K562 (cell line): Measurements from ENCODE around the gene EXOSC1. TPM values are rescaled to one million over a fixed set of nuclear protein-coding genes. Genes with fewer than 3 reads are reported as not detected.

Experiments
- CTBP1 ChIP-seq: fragments of 450-650 bp; IDR thresholded peaks from 2 replicates; pipeline ENCODE4 v1.6.1; 2016; ENCODE audit warnings: borderline replicate concordance
- MTA3 ChIP-seq: fragments of 450-650 bp; formaldehyde crosslinking; IDR thresholded peaks from 2 replicates; pipeline ENCODE4 v1.6.1; 2017; ENCODE audit warnings: mild to moderate bottlenecking, borderline replicate concordance
- PCBP1 ChIP-seq: fragments of 200-400 bp; formaldehyde crosslinking; IDR thresholded peaks from 2 replicates; pipeline ENCODE4 v1.6.1; 2018; ENCODE audit warnings: mild to moderate bottlenecking, low read depth, low read length; ENCODE audit not compliant: poor library complexity, severe bottlenecking
- SMC3 ChIP-seq: conservative IDR thresholded peaks from 2 replicates; pipeline ENCODE4 v1.6.1; 2011; ENCODE audit warnings: low read depth, low read length, improper control_type of control experiment; ENCODE audit not compliant: insufficient read depth
- SNRNP70 ChIP-seq: fragments of 200-400 bp; formaldehyde crosslinking; optimal IDR thresholded peaks from 2 replicates; pipeline ENCODE3; 2017; ENCODE audit warnings: low read depth, low read length
- TFAM ChIP-seq: fragments of 250-450 bp; sonication (Bioruptor Pico); conservative IDR thresholded peaks from 2 replicates; pipeline ENCODE4 v1.5.0; 2021; ENCODE audit warnings: mild to moderate bottlenecking, moderate library complexity
- ZNF175 ChIP-seq: fragments of 200-800 bp; sonication (Bioruptor generic); IDR thresholded peaks from 2 replicates; pipeline ENCODE4 v1.6.1; 2016; ENCODE audit warnings: low read depth, mild to moderate bottlenecking, missing genetic modification characterization, missing compliant biosample characterization
- ZNF561 ChIP-seq: fragments of 450-650 bp; formaldehyde crosslinking; conservative IDR thresholded peaks from 2 replicates; pipeline ENCODE4 v1.4.0; 2020; ENCODE audit warnings: mild to moderate bottlenecking, moderate library complexity
- polyA plus RNA-seq, 8 experiments: library from polyadenylated mRNA; depleted of rRNA in 4 of 8; stranded (reverse) in 5 of 8; unstranded in 3 of 8; fragments of >200 nt; fragmentation: Nextera tagmentation in 2 of 8; fragmentation: Illumina TruSeq in 1 of 8; extraction: Ambion mirVana in 2 of 8; extraction: Trizol in 1 of 8; gene quantifications; 2 replicates each; pipeline versions ENCODE4 v1.2.1 to v1.2.3, GENCODE V29; 2011 to 2014; ENCODE audit warnings: inconsistent platforms in 1 of 8, missing spikeins in 1 of 8
- total RNA-seq, 7 experiments: library from RNA; depleted of rRNA in 6 of 7; stranded (reverse); fragments of >200 nt in 6 of 7; fragmentation: Illumina TruSeq in 2 of 7; extraction: Trizol in 2 of 7; gene quantifications; 2 replicates each; pipeline versions ENCODE4 v1.2.1 to v1.2.3, GENCODE V29; 2011 to 2021; ENCODE audit warnings: low replicate concordance in 1 of 7
- TF ChIP-seq, protein P1 (sequence below): sonication (generic); formaldehyde crosslinking; IDR thresholded peaks from 2 replicates; pipeline ENCODE4 v1.8.1; 2023; ENCODE audit warnings: missing genetic modification reagents, mild to moderate bottlenecking, borderline replicate concordance
- TF ChIP-seq, protein P2 (sequence below), 2 experiments: fragments of 250-450 bp in 1 of 2; fragments of 450-650 bp in 1 of 2; sonication (Bioruptor Pico) in 1 of 2; IDR thresholded peaks; 2 replicates each; pipeline versions ENCODE4 v1.6.1 to v1.8.0; 2016 to 2021; ENCODE audit warnings: mild to moderate bottlenecking in 2 of 2, moderate library complexity in 2 of 2, missing compliant biosample characterization in 1 of 2, missing genetic modification characterization in 1 of 2
- TF ChIP-seq, protein P3 (sequence below): sonication (generic); formaldehyde crosslinking; IDR thresholded peaks from 2 replicates; pipeline ENCODE4 v1.8.1; 2023; ENCODE audit warnings: mild to moderate bottlenecking, missing genetic modification reagents, moderate library complexity
- TF ChIP-seq, protein P4 (sequence below): fragments of 250-450 bp; sonication (Bioruptor Pico); IDR thresholded peaks from 2 replicates; pipeline ENCODE4 v1.4.0; 2020
- TF ChIP-seq, protein P5 (sequence below): IDR thresholded peaks from 2 replicates; pipeline ENCODE4 v1.6.1; 2011; ENCODE audit not compliant: insufficient read length; ENCODE audit errors: extremely low read depth
- TF ChIP-seq, protein P6 (sequence below): fragments of 250-450 bp; sonication (Bioruptor Pico); IDR thresholded peaks from 2 replicates; pipeline ENCODE4 v1.9.0; 2021; ENCODE audit warnings: mild to moderate bottlenecking, inconsistent platforms

Gene EXOSC1
- total and polyA plus RNA-seq, 9 of the 15 experiments (the other 6 are each of a cell fraction or from before 2014, with no cell fraction given) = 44.3 to 117 (median 67.0) TPM

DNA sequence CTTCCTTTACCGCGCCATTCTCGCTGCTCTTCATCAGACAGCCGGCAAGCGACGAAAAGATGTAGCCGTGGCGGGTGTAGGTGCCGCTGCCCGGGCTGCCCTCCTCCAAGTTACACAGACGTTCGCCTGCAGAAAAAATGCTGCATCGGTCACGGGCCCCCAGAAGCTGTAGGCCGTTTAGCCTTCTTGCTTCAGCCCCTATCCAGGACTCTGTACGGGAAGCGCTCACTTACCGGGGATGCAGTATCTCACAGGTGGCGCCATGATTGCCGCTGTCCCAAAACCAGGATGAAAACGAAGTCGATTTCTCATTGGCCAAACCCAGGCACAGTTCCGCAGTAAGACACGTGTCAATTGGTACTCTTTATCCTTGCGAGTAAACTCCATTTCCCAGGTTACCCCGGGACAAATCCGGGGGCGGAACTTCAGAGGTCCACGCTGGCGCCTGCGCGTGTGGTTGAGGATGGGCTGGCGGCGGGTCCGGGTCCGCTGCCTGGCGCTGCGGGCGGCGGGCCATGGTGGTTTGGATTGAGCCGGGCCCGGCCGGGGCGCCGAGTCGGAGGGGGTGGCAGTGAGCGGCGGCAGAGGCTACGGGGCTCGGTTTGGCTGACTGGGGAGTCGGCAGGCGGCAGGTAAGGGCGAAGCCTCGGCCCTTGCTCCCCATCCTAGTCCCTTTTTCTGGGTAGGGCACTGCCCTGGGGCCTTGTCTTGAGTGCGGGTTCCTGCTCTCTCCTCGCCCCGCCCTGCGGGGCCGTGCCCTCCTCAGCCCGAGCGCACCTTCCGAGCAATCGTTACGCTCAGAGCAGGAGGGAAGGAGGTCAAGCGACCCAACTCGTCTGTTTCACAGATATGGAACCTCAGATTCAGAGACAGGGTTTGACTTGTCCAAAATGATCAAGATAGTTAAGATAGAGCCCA, at the start of gene EXOSC1, which contains the start of gene ZDHHC16 (continued):
- TF ChIP-seq, protein P1, sequence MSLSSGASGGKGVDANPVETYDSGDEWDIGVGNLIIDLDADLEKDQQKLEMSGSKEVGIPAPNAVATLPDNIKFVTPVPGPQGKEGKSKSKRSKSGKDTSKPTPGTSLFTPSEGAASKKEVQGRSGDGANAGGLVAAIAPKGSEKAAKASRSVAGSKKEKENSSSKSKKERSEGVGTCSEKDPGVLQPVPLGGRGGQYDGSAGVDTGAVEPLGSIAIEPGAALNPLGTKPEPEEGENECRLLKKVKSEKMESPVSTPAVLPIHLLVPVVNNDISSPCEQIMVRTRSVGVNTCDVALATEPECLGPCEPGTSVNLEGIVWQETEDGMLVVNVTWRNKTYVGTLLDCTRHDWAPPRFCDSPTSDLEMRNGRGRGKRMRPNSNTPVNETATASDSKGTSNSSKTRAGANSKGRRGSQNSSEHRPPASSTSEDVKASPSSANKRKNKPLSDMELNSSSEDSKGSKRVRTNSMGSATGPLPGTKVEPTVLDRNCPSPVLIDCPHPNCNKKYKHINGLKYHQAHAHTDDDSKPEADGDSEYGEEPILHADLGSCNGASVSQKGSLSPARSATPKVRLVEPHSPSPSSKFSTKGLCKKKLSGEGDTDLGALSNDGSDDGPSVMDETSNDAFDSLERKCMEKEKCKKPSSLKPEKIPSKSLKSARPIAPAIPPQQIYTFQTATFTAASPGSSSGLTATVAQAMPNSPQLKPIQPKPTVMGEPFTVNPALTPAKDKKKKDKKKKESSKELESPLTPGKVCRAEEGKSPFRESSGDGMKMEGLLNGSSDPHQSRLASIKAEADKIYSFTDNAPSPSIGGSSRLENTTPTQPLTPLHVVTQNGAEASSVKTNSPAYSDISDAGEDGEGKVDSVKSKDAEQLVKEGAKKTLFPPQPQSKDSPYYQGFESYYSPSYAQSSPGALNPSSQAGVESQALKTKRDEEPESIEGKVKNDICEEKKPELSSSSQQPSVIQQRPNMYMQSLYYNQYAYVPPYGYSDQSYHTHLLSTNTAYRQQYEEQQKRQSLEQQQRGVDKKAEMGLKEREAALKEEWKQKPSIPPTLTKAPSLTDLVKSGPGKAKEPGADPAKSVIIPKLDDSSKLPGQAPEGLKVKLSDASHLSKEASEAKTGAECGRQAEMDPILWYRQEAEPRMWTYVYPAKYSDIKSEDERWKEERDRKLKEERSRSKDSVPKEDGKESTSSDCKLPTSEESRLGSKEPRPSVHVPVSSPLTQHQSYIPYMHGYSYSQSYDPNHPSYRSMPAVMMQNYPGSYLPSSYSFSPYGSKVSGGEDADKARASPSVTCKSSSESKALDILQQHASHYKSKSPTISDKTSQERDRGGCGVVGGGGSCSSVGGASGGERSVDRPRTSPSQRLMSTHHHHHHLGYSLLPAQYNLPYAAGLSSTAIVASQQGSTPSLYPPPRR = no peak
- TF ChIP-seq, protein P2, sequence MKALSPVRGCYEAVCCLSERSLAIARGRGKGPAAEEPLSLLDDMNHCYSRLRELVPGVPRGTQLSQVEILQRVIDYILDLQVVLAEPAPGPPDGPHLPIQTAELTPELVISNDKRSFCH (CRISPR knock-in tag; IDR thresholded peaks at IDR 0.05) = no peak
- TF ChIP-seq, protein P2 (tag; IDR thresholded peaks at IDR 0.05) = 0 out of 2 replicates have a peak, but pooled peaks have one; percentile 34
- TF ChIP-seq, protein P3, sequence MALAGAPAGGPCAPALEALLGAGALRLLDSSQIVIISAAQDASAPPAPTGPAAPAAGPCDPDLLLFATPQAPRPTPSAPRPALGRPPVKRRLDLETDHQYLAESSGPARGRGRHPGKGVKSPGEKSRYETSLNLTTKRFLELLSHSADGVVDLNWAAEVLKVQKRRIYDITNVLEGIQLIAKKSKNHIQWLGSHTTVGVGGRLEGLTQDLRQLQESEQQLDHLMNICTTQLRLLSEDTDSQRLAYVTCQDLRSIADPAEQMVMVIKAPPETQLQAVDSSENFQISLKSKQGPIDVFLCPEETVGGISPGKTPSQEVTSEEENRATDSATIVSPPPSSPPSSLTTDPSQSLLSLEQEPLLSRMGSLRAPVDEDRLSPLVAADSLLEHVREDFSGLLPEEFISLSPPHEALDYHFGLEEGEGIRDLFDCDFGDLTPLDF (CRISPR knock-in tag) = no peak
- no peak for TF ChIP-seq ZNF561
- TF ChIP-seq ZNF175 = no peak
- no peak for TF ChIP-seq SNRNP70
- peak; percentile 73 for TF ChIP-seq CTBP1
- TF ChIP-seq TFAM (CRISPR knock-in tag) = no peak
- no peak for TF ChIP-seq SMC3
- TF ChIP-seq, protein P4, sequence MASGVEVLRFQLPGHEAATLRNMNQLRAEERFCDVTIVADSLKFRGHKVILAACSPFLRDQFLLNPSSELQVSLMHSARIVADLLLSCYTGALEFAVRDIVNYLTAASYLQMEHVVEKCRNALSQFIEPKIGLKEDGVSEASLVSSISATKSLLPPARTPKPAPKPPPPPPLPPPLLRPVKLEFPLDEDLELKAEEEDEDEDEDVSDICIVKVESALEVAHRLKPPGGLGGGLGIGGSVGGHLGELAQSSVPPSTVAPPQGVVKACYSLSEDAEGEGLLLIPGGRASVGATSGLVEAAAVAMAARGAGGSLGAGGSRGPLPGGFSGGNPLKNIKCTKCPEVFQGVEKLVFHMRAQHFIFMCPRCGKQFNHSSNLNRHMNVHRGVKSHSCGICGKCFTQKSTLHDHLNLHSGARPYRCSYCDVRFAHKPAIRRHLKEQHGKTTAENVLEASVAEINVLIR (CRISPR knock-in tag) = no peak
- TF ChIP-seq, protein P5, sequence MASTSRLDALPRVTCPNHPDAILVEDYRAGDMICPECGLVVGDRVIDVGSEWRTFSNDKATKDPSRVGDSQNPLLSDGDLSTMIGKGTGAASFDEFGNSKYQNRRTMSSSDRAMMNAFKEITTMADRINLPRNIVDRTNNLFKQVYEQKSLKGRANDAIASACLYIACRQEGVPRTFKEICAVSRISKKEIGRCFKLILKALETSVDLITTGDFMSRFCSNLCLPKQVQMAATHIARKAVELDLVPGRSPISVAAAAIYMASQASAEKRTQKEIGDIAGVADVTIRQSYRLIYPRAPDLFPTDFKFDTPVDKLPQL = no peak
- TF ChIP-seq PCBP1 = no peak
- TF ChIP-seq, protein P6, sequence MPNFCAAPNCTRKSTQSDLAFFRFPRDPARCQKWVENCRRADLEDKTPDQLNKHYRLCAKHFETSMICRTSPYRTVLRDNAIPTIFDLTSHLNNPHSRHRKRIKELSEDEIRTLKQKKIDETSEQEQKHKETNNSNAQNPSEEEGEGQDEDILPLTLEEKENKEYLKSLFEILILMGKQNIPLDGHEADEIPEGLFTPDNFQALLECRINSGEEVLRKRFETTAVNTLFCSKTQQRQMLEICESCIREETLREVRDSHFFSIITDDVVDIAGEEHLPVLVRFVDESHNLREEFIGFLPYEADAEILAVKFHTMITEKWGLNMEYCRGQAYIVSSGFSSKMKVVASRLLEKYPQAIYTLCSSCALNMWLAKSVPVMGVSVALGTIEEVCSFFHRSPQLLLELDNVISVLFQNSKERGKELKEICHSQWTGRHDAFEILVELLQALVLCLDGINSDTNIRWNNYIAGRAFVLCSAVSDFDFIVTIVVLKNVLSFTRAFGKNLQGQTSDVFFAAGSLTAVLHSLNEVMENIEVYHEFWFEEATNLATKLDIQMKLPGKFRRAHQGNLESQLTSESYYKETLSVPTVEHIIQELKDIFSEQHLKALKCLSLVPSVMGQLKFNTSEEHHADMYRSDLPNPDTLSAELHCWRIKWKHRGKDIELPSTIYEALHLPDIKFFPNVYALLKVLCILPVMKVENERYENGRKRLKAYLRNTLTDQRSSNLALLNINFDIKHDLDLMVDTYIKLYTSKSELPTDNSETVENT (CRISPR knock-in tag) = no peak
- TF ChIP-seq MTA3 = 0 out of 2 replicates have a peak, but pooled peaks have one; percentile 37
